NT2/D1 (cell line): ENCODE data around the gene DENND4B.

Experiments
- YY1 ChIP-seq: IDR thresholded peaks from 2 replicates; pipeline ENCODE4 v1.6.1; 2011; ENCODE audit not compliant: insufficient read length, insufficient read depth
- ZNF274 ChIP-seq: IDR thresholded peaks from 2 replicates; pipeline ENCODE4 v1.6.1; 2011; ENCODE audit warnings: mild to moderate bottlenecking, low read depth, low read length

- no peak for TF ChIP-seq ZNF274
- no peak for TF ChIP-seq YY1
Observed at GRCh38 chr1:153951801-153952200, 5.3 kb upstream of the DENND4B start.
